HepG2 (cell line): Measurements from ENCODE around the gene USP20. TPM values are rescaled to one million over a fixed set of nuclear protein-coding genes. Genes with fewer than 3 reads are reported as not detected.
A peak's percentile ranks its signal among the peaks of the same experiment; 100 is the strongest.

Experiments used
- DNMT3B ChIP-seq: conservative IDR thresholded peaks from 2 replicates; pipeline ENCODE4 v1.6.1; 2016; ENCODE audit warnings: missing biosample characterization, control low read depth
- EEA1 ChIP-seq: sonication (generic); formaldehyde crosslinking; IDR thresholded peaks from 2 replicates; pipeline ENCODE4 v1.5.1; 2020; ENCODE audit warnings: mild to moderate bottlenecking, missing genetic modification reagents, borderline replicate concordance
- GLI4 ChIP-seq: sonication (generic); formaldehyde crosslinking; IDR thresholded peaks from 2 replicates; pipeline ENCODE4 v1.5.1; 2020; ENCODE audit warnings: missing genetic modification reagents, mild to moderate bottlenecking, moderate library complexity, borderline replicate concordance
- MAFG ChIP-seq: sonication (generic); formaldehyde crosslinking; IDR thresholded peaks from 2 replicates; pipeline ENCODE4 v1.5.1; 2020; ENCODE audit warnings: mild to moderate bottlenecking, missing genetic modification reagents
- MEF2D ChIP-seq: sonication (generic); formaldehyde crosslinking; IDR thresholded peaks from 2 replicates; pipeline ENCODE4 v1.5.1; 2020; ENCODE audit warnings: mild to moderate bottlenecking, missing genetic modification reagents
- MTA3 ChIP-seq: sonication (generic); formaldehyde crosslinking; IDR thresholded peaks from 2 replicates; pipeline ENCODE4 v1.4.0; 2020; ENCODE audit warnings: missing genetic modification reagents
- SIN3B ChIP-seq: fragments of 150-350 bp; IDR thresholded peaks from 2 replicates; pipeline ENCODE4 v1.6.1; 2014; ENCODE audit warnings: low read length
- U2AF2 ChIP-seq: fragments of 200-400 bp; formaldehyde crosslinking; IDR thresholded peaks from 2 replicates; pipeline ENCODE4 v1.6.1; 2017; ENCODE audit warnings: low read depth, mild to moderate bottlenecking, low read length
- ZNF180 ChIP-seq: sonication (generic); formaldehyde crosslinking; IDR thresholded peaks from 2 replicates; pipeline ENCODE4 v1.4.0; 2020; ENCODE audit warnings: low read depth, missing genetic modification reagents, borderline replicate concordance
- ZNF337 ChIP-seq: sonication (generic); formaldehyde crosslinking; IDR thresholded peaks from 2 replicates; pipeline ENCODE4 v1.5.1; 2020; ENCODE audit warnings: missing genetic modification reagents, low read depth, mild to moderate bottlenecking, borderline replicate concordance
- ZNF746 ChIP-seq: sonication (generic); formaldehyde crosslinking; IDR thresholded peaks from 2 replicates; pipeline ENCODE4 v1.8.0; 2022; ENCODE audit warnings: mild to moderate bottlenecking, missing genetic modification reagents
- ZNF75D ChIP-seq: sonication (generic); formaldehyde crosslinking; IDR thresholded peaks from 2 replicates; pipeline ENCODE4 v1.8.1; 2023; ENCODE audit warnings: missing genetic modification reagents, mild to moderate bottlenecking, borderline replicate concordance
- polyA plus RNA-seq, 8 experiments: library from polyadenylated mRNA; depleted of rRNA in 3 of 8; stranded (reverse) in 7 of 8; unstranded in 1 of 8; fragments of >200 nt; fragmentation: Illumina TruSeq in 4 of 8; extraction: Trizol in 4 of 8; gene quantifications; 2 replicates each; pipeline versions ENCODE4 v1.2.1 to v1.2.3, GENCODE V29; 2011 to 2016; ENCODE audit warnings: low read depth in 4 of 8, missing spikeins in 1 of 8, mixed read lengths in 1 of 8; ENCODE audit not compliant: insufficient read depth in 1 of 8
- total RNA-seq, 5 experiments: library from RNA; depleted of rRNA; stranded (reverse); fragments of >200 nt; fragmentation: Illumina TruSeq; extraction: Trizol; gene quantifications; 2 replicates each; pipeline ENCODE4 v1.2.3, GENCODE V29; 2016; ENCODE audit warnings: low read depth in 1 of 5
- TF ChIP-seq, protein P1 (sequence below): sonication (generic); formaldehyde crosslinking; IDR thresholded peaks from 2 replicates; pipeline ENCODE4 v1.4.0; 2020; ENCODE audit warnings: mild to moderate bottlenecking, missing genetic modification reagents
- TF ChIP-seq, protein P2 (sequence below): sonication (generic); IDR thresholded peaks from 2 replicates; pipeline ENCODE4 v1.6.1; 2016; ENCODE audit warnings: low read depth, borderline replicate concordance
- TF ChIP-seq, protein P3 (sequence below): sonication (generic); formaldehyde crosslinking; IDR thresholded peaks from 2 replicates; pipeline ENCODE4 v1.8.0; 2023; ENCODE audit warnings: mild to moderate bottlenecking, missing genetic modification reagents
- TF ChIP-seq, protein P4 (sequence below): sonication (generic); formaldehyde crosslinking; IDR thresholded peaks from 2 replicates; pipeline ENCODE4 v1.5.1; 2020; ENCODE audit warnings: missing genetic modification reagents, mild to moderate bottlenecking, borderline replicate concordance
- TF ChIP-seq, protein P5 (sequence below): sonication (generic); formaldehyde crosslinking; IDR thresholded peaks from 2 replicates; pipeline ENCODE4 v1.4.0; 2020; ENCODE audit warnings: missing genetic modification reagents
- TF ChIP-seq, protein P6 (sequence below): IDR thresholded peaks from 2 replicates; pipeline ENCODE4 v1.6.1; 2016; ENCODE audit warnings: mild to moderate bottlenecking

Gene USP20
- total and polyA plus RNA-seq, 2 of the 13 experiments (the other 11 are each of a cell fraction or from before 2014, with no cell fraction given): 4.4 to 5.9 TPM

DNA sequence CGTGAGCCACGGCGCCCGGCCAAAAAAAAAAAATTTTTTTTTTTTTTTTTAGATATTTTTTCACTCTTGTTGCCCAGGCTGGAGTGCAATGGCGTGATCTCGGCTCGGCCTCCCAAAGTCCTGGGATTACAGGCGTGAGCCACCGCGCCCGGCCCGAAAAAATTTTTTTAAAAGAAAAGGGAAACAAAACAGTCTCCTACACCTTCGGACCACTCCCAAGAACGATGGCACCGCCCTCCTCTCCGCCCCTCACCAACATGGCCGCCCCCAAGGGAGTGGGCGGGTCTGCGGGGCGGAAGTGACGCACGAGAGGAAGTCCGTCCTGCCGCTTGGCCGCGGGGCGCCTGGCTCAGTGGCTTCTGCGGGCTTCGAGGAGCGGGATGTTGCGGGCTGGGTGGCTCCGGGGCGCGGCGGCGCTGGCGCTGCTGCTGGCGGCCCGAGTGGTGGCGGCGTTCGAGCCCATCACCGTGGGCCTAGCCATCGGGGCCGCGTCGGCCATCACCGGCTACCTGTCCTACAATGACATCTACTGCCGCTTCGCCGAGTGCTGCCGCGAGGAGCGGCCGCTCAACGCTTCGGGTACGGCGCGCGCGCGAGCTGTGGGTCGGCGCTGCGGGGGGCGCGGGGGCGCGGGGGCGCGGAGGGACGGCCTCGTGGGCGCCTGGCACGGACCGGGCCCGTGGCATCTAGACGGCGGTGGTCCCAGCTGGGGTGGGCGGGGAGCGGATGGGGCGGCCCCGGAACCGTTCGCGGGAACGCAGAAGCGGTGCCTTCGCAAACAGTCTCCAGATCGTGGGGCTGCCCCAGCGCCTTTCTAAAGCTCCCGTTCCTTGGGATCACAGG, 32.2 kb upstream of the USP20 start, which contains the start of gene TOR1B (continued):
- TF ChIP-seq SIN3B (no peak), EEA1 (CRISPR knock-in tag) (0 out of 2 replicates have a peak, but pooled peaks have one; percentile 73), ZNF180 (CRISPR knock-in tag) (no peak), U2AF2 (no peak), GLI4 (CRISPR knock-in tag) (no peak), DNMT3B (no peak), ZNF75D (CRISPR knock-in tag) (no peak), MAFG (CRISPR knock-in tag) (no peak), ZNF337 (CRISPR knock-in tag) (no peak), ZNF746 (CRISPR knock-in tag) (no peak), MTA3 (CRISPR knock-in tag) (no peak), MEF2D (no peak)
- TF ChIP-seq, protein P1, sequence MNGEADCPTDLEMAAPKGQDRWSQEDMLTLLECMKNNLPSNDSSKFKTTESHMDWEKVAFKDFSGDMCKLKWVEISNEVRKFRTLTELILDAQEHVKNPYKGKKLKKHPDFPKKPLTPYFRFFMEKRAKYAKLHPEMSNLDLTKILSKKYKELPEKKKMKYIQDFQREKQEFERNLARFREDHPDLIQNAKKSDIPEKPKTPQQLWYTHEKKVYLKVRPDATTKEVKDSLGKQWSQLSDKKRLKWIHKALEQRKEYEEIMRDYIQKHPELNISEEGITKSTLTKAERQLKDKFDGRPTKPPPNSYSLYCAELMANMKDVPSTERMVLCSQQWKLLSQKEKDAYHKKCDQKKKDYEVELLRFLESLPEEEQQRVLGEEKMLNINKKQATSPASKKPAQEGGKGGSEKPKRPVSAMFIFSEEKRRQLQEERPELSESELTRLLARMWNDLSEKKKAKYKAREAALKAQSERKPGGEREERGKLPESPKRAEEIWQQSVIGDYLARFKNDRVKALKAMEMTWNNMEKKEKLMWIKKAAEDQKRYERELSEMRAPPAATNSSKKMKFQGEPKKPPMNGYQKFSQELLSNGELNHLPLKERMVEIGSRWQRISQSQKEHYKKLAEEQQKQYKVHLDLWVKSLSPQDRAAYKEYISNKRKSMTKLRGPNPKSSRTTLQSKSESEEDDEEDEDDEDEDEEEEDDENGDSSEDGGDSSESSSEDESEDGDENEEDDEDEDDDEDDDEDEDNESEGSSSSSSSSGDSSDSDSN (CRISPR knock-in tag): peak; percentile 92
- TF ChIP-seq, protein P2, sequence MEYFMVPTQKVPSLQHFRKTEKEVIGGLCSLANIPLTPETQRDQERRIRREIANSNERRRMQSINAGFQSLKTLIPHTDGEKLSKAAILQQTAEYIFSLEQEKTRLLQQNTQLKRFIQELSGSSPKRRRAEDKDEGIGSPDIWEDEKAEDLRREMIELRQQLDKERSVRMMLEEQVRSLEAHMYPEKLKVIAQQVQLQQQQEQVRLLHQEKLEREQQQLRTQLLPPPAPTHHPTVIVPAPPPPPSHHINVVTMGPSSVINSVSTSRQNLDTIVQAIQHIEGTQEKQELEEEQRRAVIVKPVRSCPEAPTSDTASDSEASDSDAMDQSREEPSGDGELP: no peak
- TF ChIP-seq, protein P3, sequence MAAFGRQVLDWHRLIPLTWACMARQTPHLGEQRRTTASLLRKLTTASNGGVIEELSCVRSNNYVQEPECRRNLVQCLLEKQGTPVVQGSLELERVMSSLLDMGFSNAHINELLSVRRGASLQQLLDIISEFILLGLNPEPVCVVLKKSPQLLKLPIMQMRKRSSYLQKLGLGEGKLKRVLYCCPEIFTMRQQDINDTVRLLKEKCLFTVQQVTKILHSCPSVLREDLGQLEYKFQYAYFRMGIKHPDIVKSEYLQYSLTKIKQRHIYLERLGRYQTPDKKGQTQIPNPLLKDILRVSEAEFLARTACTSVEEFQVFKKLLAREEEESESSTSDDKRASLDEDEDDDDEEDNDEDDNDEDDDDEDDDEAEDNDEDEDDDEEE (CRISPR knock-in tag): peak; percentile 59; the same call in 1 of the 2 replicates
- TF ChIP-seq, protein P4, sequence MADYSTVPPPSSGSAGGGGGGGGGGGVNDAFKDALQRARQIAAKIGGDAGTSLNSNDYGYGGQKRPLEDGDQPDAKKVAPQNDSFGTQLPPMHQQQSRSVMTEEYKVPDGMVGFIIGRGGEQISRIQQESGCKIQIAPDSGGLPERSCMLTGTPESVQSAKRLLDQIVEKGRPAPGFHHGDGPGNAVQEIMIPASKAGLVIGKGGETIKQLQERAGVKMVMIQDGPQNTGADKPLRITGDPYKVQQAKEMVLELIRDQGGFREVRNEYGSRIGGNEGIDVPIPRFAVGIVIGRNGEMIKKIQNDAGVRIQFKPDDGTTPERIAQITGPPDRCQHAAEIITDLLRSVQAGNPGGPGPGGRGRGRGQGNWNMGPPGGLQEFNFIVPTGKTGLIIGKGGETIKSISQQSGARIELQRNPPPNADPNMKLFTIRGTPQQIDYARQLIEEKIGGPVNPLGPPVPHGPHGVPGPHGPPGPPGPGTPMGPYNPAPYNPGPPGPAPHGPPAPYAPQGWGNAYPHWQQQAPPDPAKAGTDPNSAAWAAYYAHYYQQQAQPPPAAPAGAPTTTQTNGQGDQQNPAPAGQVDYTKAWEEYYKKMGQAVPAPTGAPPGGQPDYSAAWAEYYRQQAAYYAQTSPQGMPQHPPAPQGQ (CRISPR knock-in tag): no peak
- TF ChIP-seq, protein P5, sequence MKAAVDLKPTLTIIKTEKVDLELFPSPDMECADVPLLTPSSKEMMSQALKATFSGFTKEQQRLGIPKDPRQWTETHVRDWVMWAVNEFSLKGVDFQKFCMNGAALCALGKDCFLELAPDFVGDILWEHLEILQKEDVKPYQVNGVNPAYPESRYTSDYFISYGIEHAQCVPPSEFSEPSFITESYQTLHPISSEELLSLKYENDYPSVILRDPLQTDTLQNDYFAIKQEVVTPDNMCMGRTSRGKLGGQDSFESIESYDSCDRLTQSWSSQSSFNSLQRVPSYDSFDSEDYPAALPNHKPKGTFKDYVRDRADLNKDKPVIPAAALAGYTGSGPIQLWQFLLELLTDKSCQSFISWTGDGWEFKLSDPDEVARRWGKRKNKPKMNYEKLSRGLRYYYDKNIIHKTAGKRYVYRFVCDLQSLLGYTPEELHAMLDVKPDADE (CRISPR knock-in tag): no peak; the same call in 1 of the 2 replicates
- TF ChIP-seq, protein P6, sequence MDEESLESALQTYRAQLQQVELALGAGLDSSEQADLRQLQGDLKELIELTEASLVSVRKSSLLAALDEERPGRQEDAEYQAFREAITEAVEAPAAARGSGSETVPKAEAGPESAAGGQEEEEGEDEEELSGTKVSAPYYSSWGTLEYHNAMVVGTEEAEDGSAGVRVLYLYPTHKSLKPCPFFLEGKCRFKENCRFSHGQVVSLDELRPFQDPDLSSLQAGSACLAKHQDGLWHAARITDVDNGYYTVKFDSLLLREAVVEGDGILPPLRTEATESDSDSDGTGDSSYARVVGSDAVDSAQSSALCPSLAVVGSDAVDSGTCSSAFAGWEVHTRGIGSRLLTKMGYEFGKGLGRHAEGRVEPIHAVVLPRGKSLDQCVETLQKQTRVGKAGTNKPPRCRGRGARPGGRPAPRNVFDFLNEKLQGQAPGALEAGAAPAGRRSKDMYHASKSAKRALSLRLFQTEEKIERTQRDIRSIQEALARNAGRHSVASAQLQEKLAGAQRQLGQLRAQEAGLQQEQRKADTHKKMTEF (CRISPR knock-in tag): peak; percentile 71
